ENCODE results near the gene PLCE1. TPM values are rescaled to one million over a fixed set of nuclear protein-coding genes. Genes with fewer than 3 reads are reported as not detected.

Gene PLCE1
- total and polyA plus RNA-seq, 10 of the 15 experiments (the other 5 are each of a cell fraction or from before 2014, with no cell fraction given) = under 0.01 to 1.2 (median 0.03) TPM

DNA sequence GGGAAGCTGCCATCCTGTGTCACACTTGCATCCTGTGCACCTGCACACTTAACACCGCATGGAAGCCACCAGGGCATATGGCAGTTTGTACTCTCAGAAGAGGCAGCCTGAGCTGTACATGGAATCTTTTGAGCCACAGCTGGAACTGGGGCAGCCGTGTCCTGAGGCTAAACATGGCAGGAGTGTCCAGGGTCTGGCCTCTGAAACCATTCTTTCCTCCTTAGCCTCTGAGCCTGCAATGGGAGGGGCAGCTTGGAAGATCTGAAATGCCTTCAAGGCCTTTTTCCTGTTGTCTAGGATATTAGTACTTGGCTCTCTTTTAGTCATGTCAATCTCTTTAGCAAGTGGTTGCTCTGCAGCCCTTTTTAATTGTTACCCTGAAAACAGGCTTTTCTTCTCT, 16.4 kb downstream of the PLCE1 start:
- Histone ChIP-seq H4K20me1 (ENCODE audit: control insufficient read depth, insufficient read depth) (no peaks in the 10 kb centered on the region), H3K27ac (ENCODE audit: control insufficient read depth, insufficient read depth) (no peak overlapping the region), H3K4me1 (ENCODE audit: control insufficient read depth, insufficient read depth, low read length) (no peaks in the 10 kb centered on the region), H2AFZ (ENCODE audit: control insufficient read depth, low read depth, low read length) (no peak overlapping the region), H3K27me3 (replicated peaks in 1 of 2; ENCODE audit: control insufficient read depth in 2 of 2, insufficient read depth in 2 of 2, low read length in 1 of 2) (no peaks in the 10 kb centered on the region; a peak in 1 of 4 replicates), H3K9me3 (replicated peaks; ENCODE audit: control insufficient read depth, insufficient read depth, low read length) (no peaks in the 10 kb centered on the region), H3K4me2 (ENCODE audit: control insufficient read depth, insufficient read depth) (no peak overlapping the region), H3K79me2 (ENCODE audit: control insufficient read depth, insufficient read depth, low read length) (no peaks in the 10 kb centered on the region), H3K9ac (ENCODE audit: control insufficient read depth, insufficient read depth, low read length) (no peak overlapping the region), H3K36me3 (ENCODE audit: control insufficient read depth in 2 of 2, insufficient read depth in 2 of 2, low read length in 1 of 2) (no peaks in the 10 kb centered on the region), H3K4me3 (no peak overlapping the region)
- RAD21 ChIA-PET (ENCODE audit: unreplicated experiment) = no interaction called here
- DNase-seq (ENCODE audit: low read depth, low spot score) (no peak), FAIRE-seq (no peak), ATAC-seq (no peak)
- intact Hi-C loops (cut with micrococcal nuclease; ENCODE audit: unreplicated experiment) (no loop called here), in situ Hi-C loops (cut with MboI) (no loop called here)
- POLR2A ChIA-PET = no interaction called here
- BruUV-seq (replicated peaks) = no TSS peak
- SMC1A ChIA-PET (ENCODE audit: uncharacterized antibody, unreplicated experiment) = no interaction called here
- CTCF ChIA-PET = no interaction called here
- WGBS (ENCODE audit: insufficient coverage, insufficient replicate concordance, low lambda C conversion rate, missing lambda C conversion rate) = 21% methylated on average over 2 of the region's 2 CpGs
- TF ChIP-seq FOXK2 (IDR thresholded peaks at IDR 0.05) = no peak
- TF ChIP-seq, protein P1, sequence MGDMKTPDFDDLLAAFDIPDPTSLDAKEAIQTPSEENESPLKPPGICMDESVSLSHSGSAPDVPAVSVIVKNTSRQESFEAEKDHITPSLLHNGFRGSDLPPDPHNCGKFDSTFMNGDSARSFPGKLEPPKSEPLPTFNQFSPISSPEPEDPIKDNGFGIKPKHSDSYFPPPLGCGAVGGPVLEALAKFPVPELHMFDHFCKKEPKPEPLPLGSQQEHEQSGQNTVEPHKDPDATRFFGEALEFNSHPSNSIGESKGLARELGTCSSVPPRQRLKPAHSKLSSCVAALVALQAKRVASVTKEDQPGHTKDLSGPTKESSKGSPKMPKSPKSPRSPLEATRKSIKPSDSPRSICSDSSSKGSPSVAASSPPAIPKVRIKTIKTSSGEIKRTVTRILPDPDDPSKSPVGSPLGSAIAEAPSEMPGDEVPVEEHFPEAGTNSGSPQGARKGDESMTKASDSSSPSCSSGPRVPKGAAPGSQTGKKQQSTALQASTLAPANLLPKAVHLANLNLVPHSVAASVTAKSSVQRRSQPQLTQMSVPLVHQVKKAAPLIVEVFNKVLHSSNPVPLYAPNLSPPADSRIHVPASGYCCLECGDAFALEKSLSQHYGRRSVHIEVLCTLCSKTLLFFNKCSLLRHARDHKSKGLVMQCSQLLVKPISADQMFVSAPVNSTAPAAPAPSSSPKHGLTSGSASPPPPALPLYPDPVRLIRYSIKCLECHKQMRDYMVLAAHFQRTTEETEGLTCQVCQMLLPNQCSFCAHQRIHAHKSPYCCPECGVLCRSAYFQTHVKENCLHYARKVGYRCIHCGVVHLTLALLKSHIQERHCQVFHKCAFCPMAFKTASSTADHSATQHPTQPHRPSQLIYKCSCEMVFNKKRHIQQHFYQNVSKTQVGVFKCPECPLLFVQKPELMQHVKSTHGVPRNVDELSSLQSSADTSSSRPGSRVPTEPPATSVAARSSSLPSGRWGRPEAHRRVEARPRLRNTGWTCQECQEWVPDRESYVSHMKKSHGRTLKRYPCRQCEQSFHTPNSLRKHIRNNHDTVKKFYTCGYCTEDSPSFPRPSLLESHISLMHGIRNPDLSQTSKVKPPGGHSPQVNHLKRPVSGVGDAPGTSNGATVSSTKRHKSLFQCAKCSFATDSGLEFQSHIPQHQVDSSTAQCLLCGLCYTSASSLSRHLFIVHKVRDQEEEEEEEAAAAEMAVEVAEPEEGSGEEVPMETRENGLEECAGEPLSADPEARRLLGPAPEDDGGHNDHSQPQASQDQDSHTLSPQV (IDR thresholded peaks at IDR 0.05) = no peak
- TF ChIP-seq, protein P2, sequence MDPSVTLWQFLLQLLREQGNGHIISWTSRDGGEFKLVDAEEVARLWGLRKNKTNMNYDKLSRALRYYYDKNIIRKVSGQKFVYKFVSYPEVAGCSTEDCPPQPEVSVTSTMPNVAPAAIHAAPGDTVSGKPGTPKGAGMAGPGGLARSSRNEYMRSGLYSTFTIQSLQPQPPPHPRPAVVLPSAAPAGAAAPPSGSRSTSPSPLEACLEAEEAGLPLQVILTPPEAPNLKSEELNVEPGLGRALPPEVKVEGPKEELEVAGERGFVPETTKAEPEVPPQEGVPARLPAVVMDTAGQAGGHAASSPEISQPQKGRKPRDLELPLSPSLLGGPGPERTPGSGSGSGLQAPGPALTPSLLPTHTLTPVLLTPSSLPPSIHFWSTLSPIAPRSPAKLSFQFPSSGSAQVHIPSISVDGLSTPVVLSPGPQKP (IDR thresholded peaks at IDR 0.05; ENCODE audit: low read depth, low read length) = no peak
- TF ChIP-seq, protein P3, sequence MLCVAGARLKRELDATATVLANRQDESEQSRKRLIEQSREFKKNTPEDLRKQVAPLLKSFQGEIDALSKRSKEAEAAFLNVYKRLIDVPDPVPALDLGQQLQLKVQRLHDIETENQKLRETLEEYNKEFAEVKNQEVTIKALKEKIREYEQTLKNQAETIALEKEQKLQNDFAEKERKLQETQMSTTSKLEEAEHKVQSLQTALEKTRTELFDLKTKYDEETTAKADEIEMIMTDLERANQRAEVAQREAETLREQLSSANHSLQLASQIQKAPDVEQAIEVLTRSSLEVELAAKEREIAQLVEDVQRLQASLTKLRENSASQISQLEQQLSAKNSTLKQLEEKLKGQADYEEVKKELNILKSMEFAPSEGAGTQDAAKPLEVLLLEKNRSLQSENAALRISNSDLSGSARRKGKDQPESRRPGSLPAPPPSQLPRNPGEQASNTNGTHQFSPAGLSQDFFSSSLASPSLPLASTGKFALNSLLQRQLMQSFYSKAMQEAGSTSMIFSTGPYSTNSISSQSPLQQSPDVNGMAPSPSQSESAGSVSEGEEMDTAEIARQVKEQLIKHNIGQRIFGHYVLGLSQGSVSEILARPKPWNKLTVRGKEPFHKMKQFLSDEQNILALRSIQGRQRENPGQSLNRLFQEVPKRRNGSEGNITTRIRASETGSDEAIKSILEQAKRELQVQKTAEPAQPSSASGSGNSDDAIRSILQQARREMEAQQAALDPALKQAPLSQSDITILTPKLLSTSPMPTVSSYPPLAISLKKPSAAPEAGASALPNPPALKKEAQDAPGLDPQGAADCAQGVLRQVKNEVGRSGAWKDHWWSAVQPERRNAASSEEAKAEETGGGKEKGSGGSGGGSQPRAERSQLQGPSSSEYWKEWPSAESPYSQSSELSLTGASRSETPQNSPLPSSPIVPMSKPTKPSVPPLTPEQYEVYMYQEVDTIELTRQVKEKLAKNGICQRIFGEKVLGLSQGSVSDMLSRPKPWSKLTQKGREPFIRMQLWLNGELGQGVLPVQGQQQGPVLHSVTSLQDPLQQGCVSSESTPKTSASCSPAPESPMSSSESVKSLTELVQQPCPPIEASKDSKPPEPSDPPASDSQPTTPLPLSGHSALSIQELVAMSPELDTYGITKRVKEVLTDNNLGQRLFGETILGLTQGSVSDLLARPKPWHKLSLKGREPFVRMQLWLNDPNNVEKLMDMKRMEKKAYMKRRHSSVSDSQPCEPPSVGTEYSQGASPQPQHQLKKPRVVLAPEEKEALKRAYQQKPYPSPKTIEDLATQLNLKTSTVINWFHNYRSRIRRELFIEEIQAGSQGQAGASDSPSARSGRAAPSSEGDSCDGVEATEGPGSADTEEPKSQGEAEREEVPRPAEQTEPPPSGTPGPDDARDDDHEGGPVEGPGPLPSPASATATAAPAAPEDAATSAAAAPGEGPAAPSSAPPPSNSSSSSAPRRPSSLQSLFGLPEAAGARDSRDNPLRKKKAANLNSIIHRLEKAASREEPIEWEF (IDR thresholded peaks at IDR 0.05; ENCODE audit: insufficient replicate concordance, low read depth, low read length) = no peak
- TF ChIP-seq RELA (IDR thresholded peaks at IDR 0.05; ENCODE audit: borderline replicate concordance, partially characterized antibody) = no peak
- TF ChIP-seq TCF3 (IDR thresholded peaks at IDR 0.05; ENCODE audit: borderline replicate concordance, insufficient read depth, low read depth, low read length) = no peak
- TF ChIP-seq, protein P4, sequence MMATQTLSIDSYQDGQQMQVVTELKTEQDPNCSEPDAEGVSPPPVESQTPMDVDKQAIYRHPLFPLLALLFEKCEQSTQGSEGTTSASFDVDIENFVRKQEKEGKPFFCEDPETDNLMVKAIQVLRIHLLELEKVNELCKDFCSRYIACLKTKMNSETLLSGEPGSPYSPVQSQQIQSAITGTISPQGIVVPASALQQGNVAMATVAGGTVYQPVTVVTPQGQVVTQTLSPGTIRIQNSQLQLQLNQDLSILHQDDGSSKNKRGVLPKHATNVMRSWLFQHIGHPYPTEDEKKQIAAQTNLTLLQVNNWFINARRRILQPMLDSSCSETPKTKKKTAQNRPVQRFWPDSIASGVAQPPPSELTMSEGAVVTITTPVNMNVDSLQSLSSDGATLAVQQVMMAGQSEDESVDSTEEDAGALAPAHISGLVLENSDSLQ (IDR thresholded peaks at IDR 0.05) = no peak
- TF ChIP-seq, protein P5, sequence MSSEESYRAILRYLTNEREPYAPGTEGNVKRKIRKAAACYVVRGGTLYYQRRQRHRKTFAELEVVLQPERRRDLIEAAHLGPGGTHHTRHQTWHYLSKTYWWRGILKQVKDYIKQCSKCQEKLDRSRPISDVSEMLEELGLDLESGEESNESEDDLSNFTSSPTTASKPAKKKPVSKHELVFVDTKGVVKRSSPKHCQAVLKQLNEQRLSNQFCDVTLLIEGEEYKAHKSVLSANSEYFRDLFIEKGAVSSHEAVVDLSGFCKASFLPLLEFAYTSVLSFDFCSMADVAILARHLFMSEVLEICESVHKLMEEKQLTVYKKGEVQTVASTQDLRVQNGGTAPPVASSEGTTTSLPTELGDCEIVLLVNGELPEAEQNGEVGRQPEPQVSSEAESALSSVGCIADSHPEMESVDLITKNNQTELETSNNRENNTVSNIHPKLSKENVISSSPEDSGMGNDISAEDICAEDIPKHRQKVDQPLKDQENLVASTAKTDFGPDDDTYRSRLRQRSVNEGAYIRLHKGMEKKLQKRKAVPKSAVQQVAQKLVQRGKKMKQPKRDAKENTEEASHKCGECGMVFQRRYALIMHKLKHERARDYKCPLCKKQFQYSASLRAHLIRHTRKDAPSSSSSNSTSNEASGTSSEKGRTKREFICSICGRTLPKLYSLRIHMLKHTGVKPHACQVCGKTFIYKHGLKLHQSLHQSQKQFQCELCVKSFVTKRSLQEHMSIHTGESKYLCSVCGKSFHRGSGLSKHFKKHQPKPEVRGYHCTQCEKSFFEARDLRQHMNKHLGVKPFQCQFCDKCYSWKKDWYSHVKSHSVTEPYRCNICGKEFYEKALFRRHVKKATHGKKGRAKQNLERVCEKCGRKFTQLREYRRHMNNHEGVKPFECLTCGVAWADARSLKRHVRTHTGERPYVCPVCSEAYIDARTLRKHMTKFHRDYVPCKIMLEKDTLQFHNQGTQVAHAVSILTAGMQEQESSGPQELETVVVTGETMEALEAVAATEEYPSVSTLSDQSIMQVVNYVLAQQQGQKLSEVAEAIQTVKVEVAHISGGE (CRISPR knock-in tag; IDR thresholded peaks at IDR 0.05) = no peak

All from GM12878 (cell line).